A673 (cell line): ENCODE results near the gene DLG2.

Experiments
- EZH2 ChIP-seq: fragments of 200-600 bp; sonication (generic); IDR thresholded peaks from 2 replicates; pipeline ENCODE4 v1.6.1; 2017; ENCODE audit warnings: borderline replicate concordance, low read depth, mild to moderate bottlenecking, mixed read lengths, antibody characterized with exemption, low read length; ENCODE audit not compliant: poor library complexity, severe bottlenecking
- TF ChIP-seq, protein P1 (sequence below): fragments of 300-800, 200-600 bp; sonication (generic); conservative IDR thresholded peaks from 2 replicates; pipeline ENCODE4 v1.5.1; 2017; ENCODE audit warnings: low read depth, mild to moderate bottlenecking, antibody characterized with exemption, low read length, moderate library complexity, mixed read lengths

DNA sequence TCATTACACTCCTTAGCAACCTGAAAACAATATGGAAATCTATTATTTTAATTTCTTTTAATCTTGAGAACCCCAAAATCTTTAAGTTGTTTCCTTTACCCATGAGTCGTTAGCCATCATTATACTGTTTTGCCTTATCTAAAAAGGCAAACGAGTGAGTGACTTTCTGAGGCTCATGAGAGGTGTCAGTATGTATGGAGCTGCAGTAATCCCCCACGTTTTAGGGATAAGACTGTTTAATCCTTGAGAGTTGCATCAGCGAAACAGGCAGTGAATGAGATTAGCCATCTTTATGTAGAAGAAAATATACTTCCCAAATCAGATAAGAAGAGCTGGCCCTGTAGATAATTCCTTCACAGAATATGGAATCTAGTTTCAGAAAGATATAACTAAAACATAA, 1147.0 kb downstream of the DLG2 start:
- no peak for TF ChIP-seq EZH2
- TF ChIP-seq, protein P1, sequence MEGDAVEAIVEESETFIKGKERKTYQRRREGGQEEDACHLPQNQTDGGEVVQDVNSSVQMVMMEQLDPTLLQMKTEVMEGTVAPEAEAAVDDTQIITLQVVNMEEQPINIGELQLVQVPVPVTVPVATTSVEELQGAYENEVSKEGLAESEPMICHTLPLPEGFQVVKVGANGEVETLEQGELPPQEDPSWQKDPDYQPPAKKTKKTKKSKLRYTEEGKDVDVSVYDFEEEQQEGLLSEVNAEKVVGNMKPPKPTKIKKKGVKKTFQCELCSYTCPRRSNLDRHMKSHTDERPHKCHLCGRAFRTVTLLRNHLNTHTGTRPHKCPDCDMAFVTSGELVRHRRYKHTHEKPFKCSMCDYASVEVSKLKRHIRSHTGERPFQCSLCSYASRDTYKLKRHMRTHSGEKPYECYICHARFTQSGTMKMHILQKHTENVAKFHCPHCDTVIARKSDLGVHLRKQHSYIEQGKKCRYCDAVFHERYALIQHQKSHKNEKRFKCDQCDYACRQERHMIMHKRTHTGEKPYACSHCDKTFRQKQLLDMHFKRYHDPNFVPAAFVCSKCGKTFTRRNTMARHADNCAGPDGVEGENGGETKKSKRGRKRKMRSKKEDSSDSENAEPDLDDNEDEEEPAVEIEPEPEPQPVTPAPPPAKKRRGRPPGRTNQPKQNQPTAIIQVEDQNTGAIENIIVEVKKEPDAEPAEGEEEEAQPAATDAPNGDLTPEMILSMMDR: no peak
